Occipital lobe (tissue), 2 donors: ENCODE results near the gene TUBG2. TPM values are rescaled to one million over a fixed set of nuclear protein-coding genes. Genes with fewer than 3 reads are reported as not detected.
"Not testable (repeated sequence)": the region's sequence is repeated elsewhere in the genome, so short reads cannot be mapped to it uniquely, and the experiment has no call there.

ENCODE experiments used
- DNase-seq: peaks from one replicate; lab custom pipeline; 2025; lab: John Stamatoyannopoulos, UW
- total RNA-seq: library from RNA; depleted of rRNA; stranded (reverse); fragments of >200 nt; gene quantifications from one replicate; pipeline ENCODE4 v1.2.3, GENCODE V29; 2014

Gene TUBG2
- total RNA-seq = 9.4 TPM

GRCh38 chr17:42659079-42659931, at the start of gene TUBG2:
TUBG2 (plus strand) TSS chr17:42659284; CDS start chr17:42659504, 220 bp downstream.
- DNase-seq = peak; percentile 84

GRCh38 chr17:42609814-42610801, 49.0 kb upstream of the TUBG2 start:
- DNase-seq = not testable (repeated sequence)

GRCh38 chr17:42612013-42612412, 47.1 kb upstream of the TUBG2 start:
- DNase-seq = no peak

- DNase-seq = no peak
These were observed 45.3 kb upstream of the TUBG2 start for GRCh38 chr17:42613699-42614295.

GRCh38 chr17:42617956-42618431, 41.1 kb upstream of the TUBG2 start:
- no peak for DNase-seq

- DNase-seq = no peak
These were observed 40.5 kb upstream of the TUBG2 start for GRCh38 chr17:42618442-42619150.

GRCh38 chr17:42621987-42622386, 37.1 kb upstream of the TUBG2 start:
- DNase-seq = not testable (repeated sequence)

- no peak for DNase-seq
These were observed 35.8 kb upstream of the TUBG2 start for GRCh38 chr17:42623271-42623670.

- DNase-seq = no peak
These were observed 35.1 kb upstream of the TUBG2 start for GRCh38 chr17:42623732-42624596.

GRCh38 chr17:42627032-42627764, 31.9 kb upstream of the TUBG2 start:
- not testable (repeated sequence) for DNase-seq

- DNase-seq = no peak
These were observed 29.6 kb upstream of the TUBG2 start for GRCh38 chr17:42629411-42630009.

- DNase-seq = no peak
These were observed 26.1 kb upstream of the TUBG2 start for GRCh38 chr17:42632949-42633444.

- DNase-seq = no peak
These were observed 19.5 kb upstream of the TUBG2 start for GRCh38 chr17:42639525-42640113.

GRCh38 chr17:42640121-42640520, 19.0 kb upstream of the TUBG2 start:
- DNase-seq = no peak

GRCh38 chr17:42642336-42642735, 16.7 kb upstream of the TUBG2 start:
- no peak for DNase-seq

GRCh38 chr17:42647778-42648177, 11.3 kb upstream of the TUBG2 start:
- no peak for DNase-seq

GRCh38 chr17:42651392-42651791, 7.7 kb upstream of the TUBG2 start:
- DNase-seq = no peak
